ENCODE data around the gene ZNF680.
"Not testable (repeated sequence)": the region's sequence is repeated elsewhere in the genome, so short reads cannot be mapped to it uniquely, and the experiment has no call there.

Gene ZNF680

GRCh38 chr7:64599359-64599758 is 36.5 kb upstream of the ZNF680 start:
- FAIRE-seq, result no peak
- no peak for DNase-seq (ENCODE audit: insufficient read length, low spot score)
- TF ChIP-seq POLR2A (IDR thresholded peaks at IDR 0.05; ENCODE audit: low read depth, low read length), result no peak
- no peak for TF ChIP-seq TAF1 (IDR thresholded peaks at IDR 0.05; ENCODE audit: low read depth, low read length)
- no peak for TF ChIP-seq POU2F2 (IDR thresholded peaks at IDR 0.05; ENCODE audit: low read depth, low read length)
- TF ChIP-seq SPI1 (IDR thresholded peaks at IDR 0.05; ENCODE audit: low read depth, low read length), result no peak
- no peak for TF ChIP-seq POLR2AphosphoS5 (IDR thresholded peaks at IDR 0.05; ENCODE audit: low read depth, low read length)
- no peak for TF ChIP-seq PAX5 (IDR thresholded peaks at IDR 0.05; ENCODE audit: insufficient read depth, low read length, severe bottlenecking)

DNA sequence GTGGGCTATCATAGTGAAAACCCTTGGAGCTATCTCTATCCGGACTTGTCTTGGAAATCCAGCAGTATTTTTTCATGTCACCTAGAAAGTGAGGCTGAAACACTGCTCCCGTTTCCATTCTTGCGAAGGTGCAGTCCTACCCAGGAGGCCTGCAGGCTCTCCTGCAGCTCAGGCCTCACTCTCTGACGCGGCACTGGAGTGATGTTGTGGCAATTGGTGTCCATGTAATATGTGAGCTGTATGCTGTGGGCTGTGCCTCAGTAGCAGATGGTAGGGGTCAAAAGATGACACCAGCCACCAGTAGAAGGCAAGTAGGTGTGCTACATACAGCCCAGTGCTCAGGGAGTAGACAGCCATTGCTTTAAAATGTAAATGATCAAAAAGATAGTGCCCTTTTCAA is 28.1 kb upstream of the ZNF680 start:
- no peak for TF ChIP-seq PAX5 (IDR thresholded peaks at IDR 0.05; ENCODE audit: insufficient read depth, low read length, severe bottlenecking)
- no peak for TF ChIP-seq SPI1 (IDR thresholded peaks at IDR 0.05; ENCODE audit: low read depth, low read length)
- TF ChIP-seq TAF1 (IDR thresholded peaks at IDR 0.05; ENCODE audit: low read depth, low read length), result no peak
- TF ChIP-seq POLR2AphosphoS5 (IDR thresholded peaks at IDR 0.05; ENCODE audit: low read depth, low read length), result no peak
- TF ChIP-seq POU2F2 (IDR thresholded peaks at IDR 0.05; ENCODE audit: low read depth, low read length), result no peak
- TF ChIP-seq POLR2A (IDR thresholded peaks at IDR 0.05; ENCODE audit: low read depth, low read length), result no peak
- DNase-seq (ENCODE audit: insufficient read length, low spot score) (no peak), FAIRE-seq (no peak)

DNA sequence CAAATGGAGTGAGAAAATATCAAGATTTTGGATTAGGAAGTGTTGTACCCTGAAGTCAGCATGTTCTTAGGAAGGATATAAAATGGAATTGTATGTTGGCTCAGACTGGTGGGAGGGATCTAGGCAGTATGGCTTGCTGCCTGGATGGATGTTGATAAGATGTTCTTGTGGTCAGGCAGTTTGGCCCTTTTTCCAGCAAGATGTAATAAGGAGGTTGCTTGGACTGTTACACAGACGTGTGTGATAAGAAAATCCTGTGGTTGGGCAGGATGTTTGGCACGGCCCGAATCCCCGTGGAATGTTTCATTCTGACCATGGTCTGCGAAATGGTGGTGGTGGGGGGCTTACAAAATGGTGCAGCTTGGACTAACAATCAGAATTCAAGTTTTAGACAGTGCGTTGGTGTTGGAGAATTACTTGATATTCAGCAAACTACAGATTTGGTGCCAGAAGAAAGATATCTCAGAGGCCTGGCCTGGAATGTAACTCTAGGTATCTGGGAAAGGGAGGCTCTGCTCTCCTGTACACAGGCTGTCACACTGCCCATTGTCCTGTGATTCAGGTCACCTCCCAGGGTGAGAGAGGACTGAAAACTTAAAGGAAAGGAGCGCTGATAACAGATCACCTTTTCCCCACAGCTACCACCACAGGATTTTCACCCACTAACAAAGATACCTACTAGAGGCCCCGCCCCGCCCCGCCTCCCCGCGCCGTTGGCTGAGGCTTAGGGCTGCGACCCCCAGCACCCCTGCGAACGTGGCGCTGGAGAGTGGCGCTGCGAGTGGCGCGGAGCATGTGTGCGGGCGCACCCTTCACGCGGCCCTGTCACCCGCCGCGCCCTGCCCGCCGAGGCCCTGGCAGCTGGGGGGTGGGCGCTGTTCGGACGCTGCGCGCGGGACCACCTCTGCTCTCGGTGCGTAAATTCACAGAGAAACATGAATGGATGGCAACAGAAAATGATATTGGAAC is 19.3 kb upstream of the ZNF680 start:
- no peak for DNase-seq (ENCODE audit: insufficient read length, low spot score)
- no peak for TF ChIP-seq POLR2AphosphoS5 (IDR thresholded peaks at IDR 0.05; ENCODE audit: low read depth, low read length)
- no peak for TF ChIP-seq SPI1 (IDR thresholded peaks at IDR 0.05; ENCODE audit: low read depth, low read length)
- no peak for TF ChIP-seq TAF1 (IDR thresholded peaks at IDR 0.05; ENCODE audit: low read depth, low read length)
- TF ChIP-seq POU2F2 (IDR thresholded peaks at IDR 0.05; ENCODE audit: low read depth, low read length), result no peak
- FAIRE-seq, result no peak

- DNase-seq (ENCODE audit: insufficient read length, low spot score) (no peak), FAIRE-seq (no peak)
- no peak for TF ChIP-seq PAX5 (IDR thresholded peaks at IDR 0.05; ENCODE audit: insufficient read depth, low read length, severe bottlenecking)
- no peak for TF ChIP-seq TAF1 (IDR thresholded peaks at IDR 0.05; ENCODE audit: low read depth, low read length)
- no peak for TF ChIP-seq POLR2AphosphoS5 (IDR thresholded peaks at IDR 0.05; ENCODE audit: low read depth, low read length)
- TF ChIP-seq POU2F2 (IDR thresholded peaks at IDR 0.05; ENCODE audit: low read depth, low read length), result no peak
- no peak for TF ChIP-seq SPI1 (IDR thresholded peaks at IDR 0.05; ENCODE audit: low read depth, low read length)
- TF ChIP-seq POLR2A (IDR thresholded peaks at IDR 0.05; ENCODE audit: low read depth, low read length), result no peak
These were observed 18.5 kb upstream of the ZNF680 start for GRCh38 chr7:64581391-64581790.

- TF ChIP-seq POLR2AphosphoS5 (IDR thresholded peaks at IDR 0.05; ENCODE audit: low read depth, low read length), result no peak
- TF ChIP-seq POU2F2 (IDR thresholded peaks at IDR 0.05; ENCODE audit: low read depth, low read length), result no peak
- no peak for TF ChIP-seq POLR2A (IDR thresholded peaks at IDR 0.05; ENCODE audit: low read depth, low read length)
- no peak for TF ChIP-seq SPI1 (IDR thresholded peaks at IDR 0.05; ENCODE audit: low read depth, low read length)
- TF ChIP-seq TAF1 (IDR thresholded peaks at IDR 0.05; ENCODE audit: low read depth, low read length), result no peak
- no peak for TF ChIP-seq PAX5 (IDR thresholded peaks at IDR 0.05; ENCODE audit: insufficient read depth, low read length, severe bottlenecking)
- DNase-seq (ENCODE audit: insufficient read length, low spot score), result no peak
- no peak for FAIRE-seq
These were observed 11.7 kb upstream of the ZNF680 start for GRCh38 chr7:64574540-64575099.

DNA sequence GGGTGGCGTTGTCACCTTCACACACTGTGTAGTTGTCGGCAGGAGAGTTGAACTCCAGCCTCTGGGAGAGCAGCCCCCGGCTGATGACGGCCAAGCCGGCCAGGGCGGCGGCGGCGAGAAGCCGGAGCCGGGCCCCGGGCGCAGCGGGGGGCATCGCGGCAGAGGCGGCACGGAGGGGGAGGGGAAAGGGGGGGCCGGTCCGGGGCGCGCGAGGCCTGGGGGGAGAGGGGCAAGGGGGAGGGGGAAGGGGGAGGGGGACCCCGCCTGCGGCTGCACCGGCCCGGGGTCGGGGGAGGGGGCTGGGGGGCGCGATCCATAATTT is 7.4 kb upstream of the ZNF680 start:
- not testable (repeated sequence) for FAIRE-seq; DNase-seq (ENCODE audit: insufficient read length, low spot score)

DNA sequence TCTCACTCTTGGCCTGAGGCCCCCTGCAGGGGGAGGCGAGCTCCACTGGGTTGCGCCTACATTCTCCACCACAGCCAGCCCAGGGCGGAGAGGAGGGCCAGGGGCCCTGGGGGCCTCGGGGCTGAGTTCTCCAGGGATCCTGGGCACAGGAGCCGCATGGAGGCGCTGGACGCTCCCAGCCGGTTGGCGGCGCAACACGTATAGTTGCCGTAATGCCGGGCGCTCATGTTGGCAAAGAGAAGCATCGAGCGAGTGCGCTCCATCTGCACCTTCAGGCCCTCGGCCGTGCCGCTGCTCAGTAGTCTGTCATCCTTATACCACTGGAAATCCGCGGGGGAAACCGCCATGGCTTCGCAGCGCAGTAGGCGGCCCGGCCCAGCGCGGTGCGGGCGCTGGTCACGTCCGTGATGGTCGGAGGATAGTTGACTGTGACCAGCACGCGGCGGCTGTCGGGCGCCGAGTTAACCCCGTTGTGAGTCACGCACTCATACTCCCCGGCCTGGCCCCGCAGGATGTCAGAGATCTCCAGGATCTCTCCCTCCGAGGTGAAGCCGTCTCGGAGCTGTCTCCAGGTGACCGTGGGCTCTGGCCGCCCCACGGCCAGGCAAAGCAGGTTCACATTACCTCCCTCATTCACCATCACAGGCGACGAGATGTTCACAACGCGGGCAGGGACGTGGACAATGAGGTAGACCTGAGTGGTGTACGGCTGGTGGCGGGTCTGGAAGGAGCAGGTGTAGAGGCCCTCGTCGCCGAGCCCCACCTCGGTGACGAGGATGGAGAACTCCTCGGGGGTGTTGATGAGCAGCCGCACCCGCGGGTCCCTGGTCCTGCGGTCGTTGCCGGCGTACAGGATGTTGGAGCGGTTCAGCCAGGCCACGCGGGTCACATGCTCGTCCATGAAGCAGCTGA is 6.8 kb upstream of the ZNF680 start:
- peak; percentile 52 for FAIRE-seq
- DNase-seq (ENCODE audit: insufficient read length, low spot score), result not testable (repeated sequence)

GRCh38 chr7:64562256-64562625 is 630 bp downstream of the ZNF680 start:
- FAIRE-seq (no peak), DNase-seq (ENCODE audit: insufficient read length, low spot score) (no peak)
- TF ChIP-seq PAX5 (IDR thresholded peaks at IDR 0.05; ENCODE audit: insufficient read depth, low read length, severe bottlenecking) (no peak), POLR2AphosphoS5 (IDR thresholded peaks at IDR 0.05; ENCODE audit: low read depth, low read length) (no peak), SPI1 (IDR thresholded peaks at IDR 0.05; ENCODE audit: low read depth, low read length) (no peak), POU2F2 (IDR thresholded peaks at IDR 0.05; ENCODE audit: low read depth, low read length) (no peak), POLR2A (IDR thresholded peaks at IDR 0.05; ENCODE audit: low read depth, low read length) (no peak), TAF1 (IDR thresholded peaks at IDR 0.05; ENCODE audit: low read depth, low read length) (no peak)

DNA sequence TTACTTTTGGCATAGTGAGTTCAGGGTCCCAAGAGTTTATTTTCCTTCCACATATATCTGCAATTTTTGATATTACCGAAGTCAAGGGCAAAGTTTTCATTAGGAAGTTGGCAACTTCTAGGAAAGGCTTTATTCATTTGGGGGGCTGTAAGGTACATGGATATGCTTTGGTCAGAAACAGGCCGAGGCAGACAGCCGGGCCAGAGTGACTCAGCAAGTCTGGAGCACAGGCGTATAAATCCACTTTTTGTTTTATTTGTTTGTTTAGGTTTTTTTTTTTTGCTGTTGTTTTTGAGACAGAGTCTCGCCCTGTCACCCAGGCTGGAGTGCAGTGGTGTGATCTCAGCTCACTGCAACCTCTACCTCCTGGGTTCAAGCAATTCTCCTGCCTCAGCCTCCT is 3.7 kb downstream of the ZNF680 start:
- DNase-seq (ENCODE audit: insufficient read length, low spot score) (no peak), FAIRE-seq (no peak)
- TF ChIP-seq POLR2A (IDR thresholded peaks at IDR 0.05; ENCODE audit: low read depth, low read length) (no peak), POU2F2 (IDR thresholded peaks at IDR 0.05; ENCODE audit: low read depth, low read length) (no peak), POLR2AphosphoS5 (IDR thresholded peaks at IDR 0.05; ENCODE audit: low read depth, low read length) (no peak), PAX5 (IDR thresholded peaks at IDR 0.05; ENCODE audit: insufficient read depth, low read length, severe bottlenecking) (no peak), SPI1 (IDR thresholded peaks at IDR 0.05; ENCODE audit: low read depth, low read length) (no peak), TAF1 (IDR thresholded peaks at IDR 0.05; ENCODE audit: low read depth, low read length) (no peak)
